Natural killer cell treated with Interleukin-12 subunit alpha and Interleukin-12 subunit beta and Interleukin-15 and Interleukin-18, amount 100 ng/mL, for 72 hours (primary cell): ENCODE measurements around the gene SPON1. TPM values are rescaled to one million over a fixed set of nuclear protein-coding genes. Genes with fewer than 3 reads are reported as not detected.

Experiments used
- ATAC-seq, 2 donors: fragments of 150-1000 bp; cut with Tn5 transposase in 1 of 2; sonication (Bioruptor Pico), chemical (Tn5 transposase) in 1 of 2; 2 replicates each; pipeline ENCODE4 v1.10.0; 2021
- DNase-seq: peaks from one replicate; pipeline ENCODE4 v3.0.0; 2022; ENCODE audit warnings: low spot score
- H3K27ac Mint-ChIP-seq, 2 donors: 1 replicate in 1 of 2; 2 replicates in 1 of 2; pipeline ENCODE4 v1.8.0; 2022; ENCODE audit warnings: mixed read lengths in 2 of 2, mild to moderate bottlenecking in 1 of 2, moderate library complexity in 1 of 2
- H3K27me3 Mint-ChIP-seq, 2 donors: 1 replicate in 1 of 2; 2 replicates in 1 of 2; pipeline ENCODE4 v1.8.0; 2022; ENCODE audit warnings: mixed read lengths in 2 of 2
- H3K36me3 Mint-ChIP-seq: one replicate; pipeline ENCODE4 v1.8.0; 2022; ENCODE audit warnings: mixed read lengths
- H3K4me1 Mint-ChIP-seq, 2 donors: 1 replicate in 1 of 2; 2 replicates in 1 of 2; pipeline ENCODE4 v1.8.0; 2022; ENCODE audit warnings: low read depth in 2 of 2, mixed read lengths in 2 of 2, mild to moderate bottlenecking in 1 of 2
- H3K4me3 Mint-ChIP-seq: one replicate; pipeline ENCODE4 v1.8.0; 2022; ENCODE audit warnings: mixed read lengths
- H3K9me3 Mint-ChIP-seq: 2 replicates; pipeline ENCODE4 v1.8.0; 2022; ENCODE audit warnings: mixed read lengths
- total RNA-seq, 2 donors: library from RNA; stranded (reverse); gene quantifications; one replicate each; pipeline ENCODE4 v1.2.3, GENCODE V29; 2022

The SPON1 gene
- total RNA-seq, 2 donors from 2014 or later = 0.10 TPM; not detected in 1

DNA sequence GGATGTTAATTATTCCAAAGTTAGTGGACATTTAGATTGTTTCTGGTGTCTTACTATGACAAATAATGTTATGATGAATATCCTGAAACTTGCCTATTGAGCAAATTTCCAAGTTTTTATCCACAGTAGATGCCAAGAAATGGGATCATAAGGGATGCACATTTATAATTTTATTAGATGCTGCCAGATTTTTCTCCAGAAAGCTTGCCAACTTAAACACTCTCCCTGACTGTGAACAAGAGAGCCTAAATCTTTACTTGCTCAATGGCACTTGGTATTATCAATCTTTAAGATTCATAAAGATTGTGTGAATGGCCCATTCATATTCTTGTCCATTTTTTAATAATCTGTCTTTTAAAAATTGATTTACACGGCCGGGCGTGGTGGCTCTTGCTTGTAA, 82.4 kb downstream of the SPON1 start:
- DNase-seq (no peak), ATAC-seq (no peak)
- H3K4me3 Mint-ChIP-seq = no peak overlapping the region
- H3K36me3 Mint-ChIP-seq = no peaks in the 10 kb centered on the region
- no peak overlapping the region for H3K27ac Mint-ChIP-seq
- peaks cover 11 to 14% of the 10 kb centered on the region in 2 donors for H3K27me3 Mint-ChIP-seq
- H3K4me1 Mint-ChIP-seq = no peaks in the 10 kb centered on the region
- no peaks in the 10 kb centered on the region for H3K9me3 Mint-ChIP-seq

DNA sequence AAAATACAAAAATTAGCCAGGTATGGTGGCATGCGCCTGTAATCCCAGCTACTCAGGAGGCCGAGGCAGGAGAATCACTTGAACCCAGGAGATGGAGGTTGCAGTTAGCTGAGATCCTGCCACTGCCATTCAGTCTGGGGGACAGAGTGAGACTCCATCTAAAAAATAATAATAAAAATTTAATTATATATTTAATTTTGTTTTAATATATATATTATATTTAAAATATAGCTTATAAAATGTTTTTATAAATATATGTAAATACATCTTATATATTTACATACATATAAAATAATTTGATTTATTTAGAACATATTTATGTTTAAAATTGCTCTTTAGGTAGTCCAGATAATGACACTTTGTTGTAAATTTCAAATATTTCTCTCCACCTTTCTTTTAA, 82.9 kb downstream of the SPON1 start:
- DNase-seq (no peak), ATAC-seq (no peak)
- H3K36me3 Mint-ChIP-seq = no peaks in the 10 kb centered on the region
- H3K27me3 Mint-ChIP-seq = peaks cover 9% of the 10 kb centered on the region in 2 donors
- H3K4me1 Mint-ChIP-seq = no peaks in the 10 kb centered on the region
- H3K4me3 Mint-ChIP-seq = no peak overlapping the region
- no peak overlapping the region for H3K27ac Mint-ChIP-seq
- H3K9me3 Mint-ChIP-seq = no peaks in the 10 kb centered on the region

DNA sequence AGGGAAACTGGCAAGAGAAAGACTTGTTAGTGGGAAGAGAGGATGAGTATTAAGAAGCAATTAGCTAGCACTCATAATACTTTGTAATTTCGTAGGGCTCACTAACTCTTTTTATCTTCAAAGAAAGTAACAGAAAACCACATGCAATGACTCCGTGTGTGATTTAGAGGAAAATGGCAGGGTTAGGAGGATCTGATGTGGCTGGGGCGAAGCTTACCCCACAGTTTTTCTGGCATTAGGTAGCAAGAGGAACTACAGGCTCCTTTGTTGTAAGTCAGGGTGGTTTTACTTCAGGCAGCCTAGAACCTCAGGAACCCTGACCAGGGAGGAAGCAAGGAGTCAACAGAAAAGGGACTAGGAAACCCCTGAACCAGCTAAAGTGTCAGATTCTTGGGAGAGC, 89.7 kb downstream of the SPON1 start:
- Mint-ChIP-seq H3K4me1 (peaks cover 5 to 15% of the 10 kb centered on the region in 2 donors), H3K9me3 (no peaks in the 10 kb centered on the region), H3K4me3 (no peak overlapping the region), H3K27me3 (peaks cover 6 to 7% of the 10 kb centered on the region in 2 donors), H3K36me3 (no peaks in the 10 kb centered on the region), H3K27ac (no peak overlapping the region)
- ATAC-seq (no peak), DNase-seq (no peak)

DNA sequence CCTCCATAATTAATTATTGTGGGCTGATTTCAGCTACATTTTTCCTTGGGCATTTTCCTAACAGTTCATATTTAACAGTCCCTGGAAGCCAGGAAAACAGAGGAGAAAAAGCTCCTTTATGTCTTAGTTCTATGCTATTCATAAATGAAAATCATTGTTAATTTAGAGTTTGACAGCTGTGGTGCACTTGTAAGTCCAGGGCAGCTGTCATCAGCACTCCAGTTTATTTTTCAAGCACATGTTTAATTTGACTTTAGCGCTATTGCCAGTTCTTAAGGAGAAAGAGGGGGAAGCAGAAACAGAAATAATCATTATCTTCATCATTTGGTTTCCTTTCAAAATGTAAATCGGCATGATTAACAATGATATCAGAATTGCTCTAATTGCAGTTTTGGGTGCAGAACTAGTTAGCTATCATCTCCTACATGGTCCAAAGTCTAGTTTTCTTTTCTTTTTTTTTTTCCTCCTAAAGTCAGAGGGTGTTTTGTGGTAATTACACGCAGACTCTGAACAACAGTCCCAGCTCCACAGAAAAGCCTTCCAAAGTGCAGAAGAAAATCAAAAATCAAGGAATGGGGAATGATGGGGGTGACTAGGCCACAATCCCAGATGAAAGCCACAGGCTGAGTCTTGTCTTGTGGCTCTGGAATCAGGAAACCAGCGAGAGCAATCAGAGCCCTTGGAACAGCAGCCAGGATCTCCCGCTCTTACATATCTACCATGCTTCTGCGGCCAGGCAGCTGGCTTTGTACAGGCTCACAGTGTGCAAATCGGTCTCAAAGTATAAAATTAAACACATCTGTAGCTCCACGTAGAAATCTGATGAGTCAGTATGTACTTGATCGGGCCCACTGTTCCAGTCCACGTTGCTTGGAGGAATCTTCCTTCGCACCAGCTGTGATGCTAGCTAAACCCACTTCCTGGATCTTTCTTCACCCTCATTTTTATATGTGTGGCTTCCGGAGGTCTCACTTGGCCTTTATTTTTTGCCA, 91.9 kb downstream of the SPON1 start:
- H3K27ac Mint-ChIP-seq = no peak overlapping the region
- H3K9me3 Mint-ChIP-seq = no peaks in the 10 kb centered on the region
- ATAC-seq (peak; percentile 46 to 51), DNase-seq (no peak)
- peaks cover 5 to 15% of the 10 kb centered on the region in 2 donors for H3K4me1 Mint-ChIP-seq
- no peak overlapping the region for H3K4me3 Mint-ChIP-seq
- H3K36me3 Mint-ChIP-seq = no peaks in the 10 kb centered on the region
- H3K27me3 Mint-ChIP-seq = peaks cover 4 to 13% of the 10 kb centered on the region in 2 donors

DNA sequence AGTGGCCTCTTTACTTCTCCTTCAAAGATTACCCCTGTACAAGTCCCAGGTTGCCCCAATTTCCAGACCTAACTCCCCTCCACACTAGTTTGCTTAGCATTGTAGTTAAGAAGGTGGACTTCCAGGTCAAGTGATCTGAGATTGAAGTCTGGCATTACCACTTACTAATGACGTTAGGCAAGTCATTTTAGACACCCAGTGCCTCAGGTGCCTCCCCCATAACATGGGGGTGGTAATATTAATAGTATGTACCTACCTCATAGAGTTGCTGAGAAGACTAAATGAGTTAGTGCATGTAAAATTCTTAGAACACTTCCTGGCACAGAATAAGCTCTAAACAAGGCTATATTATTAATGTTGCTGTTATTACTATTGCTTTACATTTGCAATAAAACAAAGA, 93.4 kb downstream of the SPON1 start:
- Mint-ChIP-seq H3K27ac (no peak overlapping the region), H3K4me3 (no peak overlapping the region), H3K4me1 (peaks cover 5 to 15% of the 10 kb centered on the region in 2 donors), H3K27me3 (peaks cover 2 to 13% of the 10 kb centered on the region in 2 donors), H3K36me3 (no peaks in the 10 kb centered on the region), H3K9me3 (no peaks in the 10 kb centered on the region)
- ATAC-seq = no peak
- no peak for DNase-seq

DNA sequence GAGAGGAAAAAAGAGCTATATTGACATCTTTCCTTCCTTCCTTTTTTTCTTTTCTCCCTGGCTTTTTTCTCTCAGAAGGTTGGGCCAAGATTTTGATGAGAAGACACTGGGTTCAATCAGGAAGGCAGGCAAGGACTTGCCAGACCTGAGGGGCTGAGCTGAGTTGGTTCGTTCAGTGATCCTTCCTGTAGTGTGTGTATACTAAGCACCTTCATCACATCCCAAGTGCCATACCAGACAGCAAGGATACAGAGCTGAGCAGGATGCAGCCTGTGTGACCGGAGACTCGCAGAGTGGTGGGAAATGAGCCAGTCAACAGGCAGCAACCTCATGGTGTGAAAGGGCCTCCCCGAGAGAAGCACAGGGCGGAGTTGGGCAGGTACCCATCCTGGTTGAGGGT, 95.5 kb downstream of the SPON1 start:
- Mint-ChIP-seq H3K27me3 (peaks cover 2 to 15% of the 10 kb centered on the region in 2 donors), H3K27ac (no peak overlapping the region), H3K4me1 (peaks cover 5 to 15% of the 10 kb centered on the region in 2 donors), H3K4me3 (no peak overlapping the region), H3K36me3 (no peaks in the 10 kb centered on the region), H3K9me3 (no peaks in the 10 kb centered on the region)
- DNase-seq = no peak
- ATAC-seq = no peak

DNA sequence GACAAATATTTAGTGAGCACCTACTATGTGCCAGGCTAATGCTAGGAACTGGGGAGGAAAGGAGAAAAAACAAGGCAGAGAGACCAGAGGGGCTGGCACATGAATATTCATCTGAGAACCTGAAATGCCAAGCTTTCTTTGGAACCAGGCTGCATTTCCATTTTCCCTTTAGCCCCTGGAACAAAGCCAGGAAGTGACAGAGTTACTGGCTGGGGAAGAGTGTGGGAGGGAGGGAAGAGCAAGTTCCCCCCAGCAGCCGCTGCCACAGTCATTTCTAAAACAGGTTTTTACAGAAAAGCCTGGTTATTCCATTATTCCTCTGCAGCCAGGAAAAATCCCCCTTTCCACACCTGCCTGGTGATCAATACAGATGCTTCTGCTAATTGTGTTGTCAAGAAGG, 97.0 kb downstream of the SPON1 start:
- no peaks in the 10 kb centered on the region for H3K36me3 Mint-ChIP-seq
- peaks cover 9 to 28% of the 10 kb centered on the region in 2 donors for H3K27me3 Mint-ChIP-seq
- DNase-seq = no peak
- H3K27ac Mint-ChIP-seq = no peak overlapping the region
- no peak overlapping the region for H3K4me3 Mint-ChIP-seq
- H3K4me1 Mint-ChIP-seq = peaks cover 10 to 15% of the 10 kb centered on the region in 2 donors
- no peaks in the 10 kb centered on the region for H3K9me3 Mint-ChIP-seq
- no peak for ATAC-seq

DNA sequence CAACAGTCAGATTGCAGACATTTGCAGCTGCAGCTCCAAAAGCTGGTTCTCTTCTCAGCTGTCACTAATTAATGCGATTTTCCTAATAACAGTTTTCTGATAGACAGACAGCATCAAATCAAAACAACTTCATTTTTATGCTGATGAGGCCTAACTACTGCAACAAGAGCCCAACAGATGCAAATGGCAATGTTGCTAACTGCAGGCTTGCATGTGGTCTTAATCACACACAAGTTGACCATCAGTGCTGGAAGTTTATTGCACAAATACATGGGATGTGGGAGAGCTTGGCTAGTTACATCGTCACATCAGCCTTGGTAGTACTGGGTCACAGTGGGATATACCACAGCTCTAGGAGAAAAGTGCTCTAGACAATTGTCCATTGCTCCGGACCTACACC, 99.2 kb downstream of the SPON1 start:
- peaks cover 11 to 14% of the 10 kb centered on the region in 2 donors for H3K4me1 Mint-ChIP-seq
- H3K4me3 Mint-ChIP-seq = no peak overlapping the region
- no peak for ATAC-seq
- no peaks in the 10 kb centered on the region for H3K36me3 Mint-ChIP-seq
- no peak overlapping the region for H3K27ac Mint-ChIP-seq
- H3K9me3 Mint-ChIP-seq = no peaks in the 10 kb centered on the region
- peaks cover 13 to 31% of the 10 kb centered on the region in 2 donors for H3K27me3 Mint-ChIP-seq
- DNase-seq = no peak

DNA sequence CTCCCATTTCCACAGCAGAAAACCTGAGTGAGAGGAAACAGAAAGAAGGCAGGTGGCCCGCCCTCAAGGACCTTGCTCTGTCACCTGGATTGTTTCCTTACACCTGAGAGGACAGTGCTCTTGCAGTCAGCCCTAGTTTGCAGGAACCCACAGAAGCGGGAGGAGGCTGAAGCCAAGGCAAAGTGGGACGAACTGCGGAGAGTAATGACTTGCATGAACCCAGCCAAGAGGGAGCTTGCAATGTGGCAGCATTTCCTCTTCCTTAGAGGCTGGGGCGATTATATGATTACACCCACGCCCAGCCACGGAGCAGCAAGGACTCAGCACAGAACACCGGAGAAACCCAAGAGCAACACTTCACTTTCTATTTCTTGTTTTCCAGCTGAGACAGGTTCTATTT, 102.6 kb downstream of the SPON1 start:
- ATAC-seq (no peak), DNase-seq (no peak)
- Mint-ChIP-seq H3K27me3 (peaks cover 11 to 23% of the 10 kb centered on the region in 2 donors), H3K4me3 (no peak overlapping the region), H3K36me3 (no peaks in the 10 kb centered on the region), H3K27ac (no peak overlapping the region), H3K9me3 (no peaks in the 10 kb centered on the region), H3K4me1 (peaks cover 11 to 14% of the 10 kb centered on the region in 2 donors)

DNA sequence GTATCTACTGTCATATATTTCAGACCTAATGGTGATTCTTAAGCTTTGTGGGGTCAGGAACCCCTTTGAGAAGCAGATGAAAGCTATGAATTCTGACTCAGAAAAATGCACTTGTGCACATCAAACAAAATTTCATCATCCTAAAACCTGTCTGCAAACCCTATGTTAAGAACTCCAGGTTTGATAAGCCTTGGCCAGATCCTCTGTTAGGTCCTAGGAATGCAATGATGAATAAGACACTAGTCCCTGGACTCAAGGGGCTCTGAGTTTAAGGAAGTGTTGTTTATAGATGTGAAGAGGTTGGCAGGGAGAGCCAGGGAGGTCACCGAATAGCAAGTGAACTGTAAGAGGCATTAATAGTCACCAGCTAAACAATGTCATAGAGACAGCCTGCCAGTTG, 103.2 kb downstream of the SPON1 start:
- H3K27me3 Mint-ChIP-seq = peaks cover 11 to 23% of the 10 kb centered on the region in 2 donors
- no peak overlapping the region for H3K27ac Mint-ChIP-seq
- H3K9me3 Mint-ChIP-seq = no peaks in the 10 kb centered on the region
- ATAC-seq = no peak
- H3K36me3 Mint-ChIP-seq = no peaks in the 10 kb centered on the region
- no peak for DNase-seq
- peaks cover 11 to 14% of the 10 kb centered on the region in 2 donors for H3K4me1 Mint-ChIP-seq
- H3K4me3 Mint-ChIP-seq = no peak overlapping the region

DNA sequence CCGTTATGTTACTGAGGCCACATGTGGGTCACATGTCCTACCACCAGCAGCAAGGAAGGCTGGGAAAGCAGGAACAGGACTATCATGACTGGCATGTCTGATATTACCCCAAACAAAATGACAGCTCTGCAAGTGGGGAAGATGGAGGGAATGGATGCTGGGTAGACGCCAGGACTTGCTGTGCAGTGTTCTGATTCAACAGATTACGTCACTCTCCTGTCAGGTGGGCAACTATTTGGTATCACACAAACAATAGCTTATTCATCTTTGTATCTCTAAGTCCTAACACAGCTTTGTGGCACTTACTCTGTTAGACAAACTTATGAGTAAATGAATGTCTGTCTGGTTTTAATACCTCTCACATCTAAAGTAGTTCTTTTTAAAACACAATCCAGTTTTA, 105.2 kb downstream of the SPON1 start:
- H3K27ac Mint-ChIP-seq = no peak overlapping the region
- peaks cover 14 to 23% of the 10 kb centered on the region in 2 donors for H3K27me3 Mint-ChIP-seq
- ATAC-seq (no peak), DNase-seq (no peak)
- H3K9me3 Mint-ChIP-seq = no peaks in the 10 kb centered on the region
- H3K4me1 Mint-ChIP-seq = peaks cover 11 to 14% of the 10 kb centered on the region in 2 donors
- H3K4me3 Mint-ChIP-seq = no peak overlapping the region
- no peaks in the 10 kb centered on the region for H3K36me3 Mint-ChIP-seq

DNA sequence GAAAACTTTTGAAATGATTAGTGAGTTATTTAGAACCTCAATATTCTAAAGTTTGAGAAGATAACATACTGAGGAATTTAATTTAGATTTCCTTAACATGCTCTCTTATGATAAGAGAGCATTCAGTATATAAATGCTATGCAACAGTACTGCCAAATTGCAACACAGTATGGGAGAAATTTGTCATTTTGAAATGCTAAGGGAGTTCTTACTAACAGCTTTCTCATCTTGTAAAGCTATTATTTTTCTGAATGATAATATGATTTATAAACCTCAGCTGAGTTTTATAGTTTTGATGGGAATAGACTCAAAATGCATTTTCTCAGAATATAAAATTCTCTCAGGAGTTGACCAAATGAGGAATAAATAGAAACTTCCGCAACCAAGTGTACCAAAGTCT, 108.4 kb downstream of the SPON1 start:
- no peaks in the 10 kb centered on the region for H3K9me3 Mint-ChIP-seq
- no peak for ATAC-seq
- DNase-seq = no peak
- H3K36me3 Mint-ChIP-seq = no peaks in the 10 kb centered on the region
- peaks cover 3 to 5% of the 10 kb centered on the region in 2 donors for H3K27me3 Mint-ChIP-seq
- H3K27ac Mint-ChIP-seq = no peak overlapping the region
- no peak overlapping the region for H3K4me3 Mint-ChIP-seq
- H3K4me1 Mint-ChIP-seq = peaks cover 3 to 4% of the 10 kb centered on the region in 2 donors

DNA sequence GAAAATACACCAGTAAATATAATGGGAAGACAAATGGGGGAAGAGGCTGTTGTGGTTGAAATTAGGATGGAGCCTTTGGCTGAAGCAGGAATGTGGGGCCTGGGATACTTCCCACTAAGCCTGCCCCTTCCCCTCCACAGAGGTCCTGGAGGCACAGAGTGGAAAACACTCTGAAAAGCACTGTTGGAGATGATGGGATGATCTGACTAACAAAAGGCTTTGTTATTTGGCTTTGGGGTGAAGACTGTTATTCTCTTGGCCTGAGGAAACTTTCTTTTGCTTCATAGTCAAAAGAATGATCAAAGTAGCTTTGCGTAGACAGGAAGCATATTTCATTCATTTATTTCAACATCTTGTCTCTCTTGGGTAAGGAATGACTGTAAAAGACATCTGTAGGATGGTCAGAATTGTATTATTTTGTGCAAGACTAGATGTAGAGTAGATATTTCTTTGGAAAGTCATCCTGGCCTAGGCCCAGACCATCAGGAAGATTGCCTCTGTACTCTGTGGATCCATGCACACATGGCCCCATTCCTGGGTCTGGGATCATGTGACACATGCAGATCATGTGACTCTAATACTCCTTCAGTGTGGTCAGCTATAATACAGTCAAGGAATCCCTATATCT, 111.4 kb downstream of the SPON1 start:
- Mint-ChIP-seq H3K36me3 (no peaks in the 10 kb centered on the region), H3K27me3 (peaks cover 8 to 14% of the 10 kb centered on the region in 2 donors), H3K4me3 (no peak overlapping the region), H3K9me3 (no peaks in the 10 kb centered on the region), H3K27ac (no peak overlapping the region), H3K4me1 (peaks cover 3 to 9% of the 10 kb centered on the region in 2 donors)
- no peak for DNase-seq
- no peak for ATAC-seq
